Activated CD8-positive, alpha-beta T cell treated with anti-CD3 and anti-CD28 coated beads for 36 hours (primary cell): ENCODE measurements around the gene TUBB8B. TPM values are rescaled to one million over a fixed set of nuclear protein-coding genes. Genes with fewer than 3 reads are reported as not detected.
A peak's percentile ranks its signal among the peaks of the same experiment; 100 is the strongest.
"Not testable (repeated sequence)": the region's sequence is repeated elsewhere in the genome, so short reads cannot be mapped to it uniquely, and the experiment has no call there.

ENCODE experiments used
- ATAC-seq: fragments of 200-7000 bp; cut with Tn5 transposase; one replicate; pipeline ENCODE4 v1.10.0; 2021; ENCODE audit warnings: mild to moderate bottlenecking, moderate library complexity
- CTCF ChIA-PET: fragments of 350-600 bp; sonication (Branson Sonifier 250); formaldehyde crosslinking; loops from one replicate; lab custom pipeline; 2021; ENCODE audit warnings: antibody characterized with exemption; lab: Charles Lee
- POLR2A ChIA-PET: fragments of 350-600 bp; sonication (Branson Sonifier 250); formaldehyde crosslinking; loops from one replicate; lab custom pipeline; 2021; ENCODE audit warnings: antibody characterized with exemption; lab: Charles Lee
- DNase-seq: peaks from one replicate; pipeline ENCODE4 v3.0.0-alpha.2; 2020
- H3K27ac Mint-ChIP-seq: one replicate; pipeline ENCODE4 v1.8.0; 2021; ENCODE audit warnings: mild to moderate bottlenecking, mixed read lengths
- H3K27me3 Mint-ChIP-seq: one replicate; pipeline ENCODE4 v1.8.0; 2021; ENCODE audit warnings: mixed read lengths
- H3K36me3 Mint-ChIP-seq: one replicate; pipeline ENCODE4 v1.8.0; 2021; ENCODE audit warnings: low read depth, mixed read lengths
- H3K4me1 Mint-ChIP-seq: one replicate; pipeline ENCODE4 v1.8.0; 2021; ENCODE audit warnings: low read depth, mixed read lengths
- H3K4me3 Mint-ChIP-seq: one replicate; pipeline ENCODE4 v1.8.0; 2021; ENCODE audit warnings: mild to moderate bottlenecking, moderate library complexity, mixed read lengths
- H3K9me3 Mint-ChIP-seq: one replicate; pipeline ENCODE4 v1.8.0; 2021; ENCODE audit warnings: mixed read lengths
- CTCF ChIP-seq: fragments of 200-600 bp; IDR thresholded peaks from one replicate; pipeline ENCODE4 v1.8.0; 2022; ENCODE audit warnings: antibody characterized with exemption, mild to moderate bottlenecking
- intact Hi-C: fragments of 100-400 bp; cut with micrococcal nuclease; formaldehyde crosslinking; loops from one replicate; pipeline ENCODE4 v1.10.0; 2022
- total RNA-seq, 2 experiments: library from RNA; stranded (reverse); gene quantifications; one replicate each; pipeline ENCODE4 v1.2.3, GENCODE V29; 2021

Gene TUBB8B
- total RNA-seq, 2 experiments from 2014 or later = not detected

GRCh38 chr18:89124-89523 lies 39.7 kb upstream of the TUBB8B start:
- H3K36me3 Mint-ChIP-seq, H3K4me1 Mint-ChIP-seq, DNase-seq, H3K27ac Mint-ChIP-seq, H3K4me3 Mint-ChIP-seq, ATAC-seq, H3K27me3 Mint-ChIP-seq, POLR2A ChIA-PET, CTCF ChIA-PET, H3K9me3 Mint-ChIP-seq, intact Hi-C loops: not testable (repeated sequence)

- POLR2A ChIA-PET, H3K27ac Mint-ChIP-seq, H3K36me3 Mint-ChIP-seq, intact Hi-C loops, CTCF ChIA-PET, DNase-seq, ATAC-seq, H3K9me3 Mint-ChIP-seq, H3K4me3 Mint-ChIP-seq, H3K27me3 Mint-ChIP-seq, H3K4me1 Mint-ChIP-seq: not testable (repeated sequence)
Measured at GRCh38 chr18:84801-85200, 35.4 kb upstream of the TUBB8B start.

- H3K4me1 Mint-ChIP-seq, H3K36me3 Mint-ChIP-seq, ATAC-seq, H3K27me3 Mint-ChIP-seq, CTCF ChIA-PET, H3K4me3 Mint-ChIP-seq, H3K27ac Mint-ChIP-seq, DNase-seq, intact Hi-C loops, H3K9me3 Mint-ChIP-seq, POLR2A ChIA-PET: not testable (repeated sequence)
Measured at GRCh38 chr18:82626-83209, 33.3 kb upstream of the TUBB8B start.

- ATAC-seq, H3K27me3 Mint-ChIP-seq, H3K4me1 Mint-ChIP-seq, H3K9me3 Mint-ChIP-seq, POLR2A ChIA-PET, H3K27ac Mint-ChIP-seq, CTCF ChIA-PET, DNase-seq, H3K36me3 Mint-ChIP-seq, intact Hi-C loops, H3K4me3 Mint-ChIP-seq: not testable (repeated sequence)
Measured at GRCh38 chr18:80881-81280, 31.5 kb upstream of the TUBB8B start.

GRCh38 chr18:80202-80601 lies 30.8 kb upstream of the TUBB8B start:
- H3K9me3 Mint-ChIP-seq, CTCF ChIA-PET, intact Hi-C loops, ATAC-seq, DNase-seq, H3K27ac Mint-ChIP-seq, POLR2A ChIA-PET, H3K36me3 Mint-ChIP-seq, H3K27me3 Mint-ChIP-seq, H3K4me1 Mint-ChIP-seq, H3K4me3 Mint-ChIP-seq: not testable (repeated sequence)

- not testable (repeated sequence) for H3K4me1 Mint-ChIP-seq
Measured at GRCh38 chr18:75525-76160, 26.2 kb upstream of the TUBB8B start.

GRCh38 chr18:73181-73777 lies 23.9 kb upstream of the TUBB8B start:
- CTCF ChIA-PET, POLR2A ChIA-PET, ATAC-seq, H3K4me1 Mint-ChIP-seq, H3K9me3 Mint-ChIP-seq, H3K36me3 Mint-ChIP-seq, H3K4me3 Mint-ChIP-seq, H3K27me3 Mint-ChIP-seq, DNase-seq, intact Hi-C loops, H3K27ac Mint-ChIP-seq: not testable (repeated sequence)
- peak; percentile 26 for TF ChIP-seq CTCF

More at GRCh38 chr18:75525-76160, 26.2 kb upstream of the TUBB8B start:
- DNase-seq, H3K9me3 Mint-ChIP-seq, H3K27me3 Mint-ChIP-seq, ATAC-seq, H3K27ac Mint-ChIP-seq, POLR2A ChIA-PET, intact Hi-C loops, H3K4me3 Mint-ChIP-seq, H3K36me3 Mint-ChIP-seq, CTCF ChIA-PET: not testable (repeated sequence)

- ATAC-seq, DNase-seq, H3K9me3 Mint-ChIP-seq, H3K27ac Mint-ChIP-seq, H3K4me1 Mint-ChIP-seq, CTCF ChIA-PET, H3K36me3 Mint-ChIP-seq, H3K4me3 Mint-ChIP-seq, POLR2A ChIA-PET, intact Hi-C loops: not testable (repeated sequence)
- peaks cover 19% of the 10 kb centered on the region for H3K27me3 Mint-ChIP-seq
Measured at GRCh38 chr18:67701-68100, 18.3 kb upstream of the TUBB8B start.

GRCh38 chr18:64279-64678 lies 14.9 kb upstream of the TUBB8B start:
- H3K9me3 Mint-ChIP-seq, H3K4me1 Mint-ChIP-seq, CTCF ChIA-PET, H3K36me3 Mint-ChIP-seq, H3K27ac Mint-ChIP-seq, intact Hi-C loops, POLR2A ChIA-PET, ATAC-seq, DNase-seq, H3K4me3 Mint-ChIP-seq: not testable (repeated sequence)
- H3K27me3 Mint-ChIP-seq = peaks cover 26% of the 10 kb centered on the region

- H3K4me1 Mint-ChIP-seq, H3K27ac Mint-ChIP-seq, H3K9me3 Mint-ChIP-seq, ATAC-seq, H3K4me3 Mint-ChIP-seq, H3K36me3 Mint-ChIP-seq, intact Hi-C loops, CTCF ChIA-PET, POLR2A ChIA-PET, DNase-seq: not testable (repeated sequence)
- H3K27me3 Mint-ChIP-seq = peaks cover 26% of the 10 kb centered on the region
Measured at GRCh38 chr18:63656-64055, 14.2 kb upstream of the TUBB8B start.

- intact Hi-C loops, H3K36me3 Mint-ChIP-seq, CTCF ChIA-PET, H3K4me1 Mint-ChIP-seq, ATAC-seq, DNase-seq, H3K27ac Mint-ChIP-seq, H3K4me3 Mint-ChIP-seq, H3K9me3 Mint-ChIP-seq, H3K27me3 Mint-ChIP-seq, POLR2A ChIA-PET: not testable (repeated sequence)
Measured at GRCh38 chr18:54388-54787, 5.0 kb upstream of the TUBB8B start.
